ENCODE data around the gene PEX12.
"Not testable (repeated sequence)": the region's sequence is repeated elsewhere in the genome, so short reads cannot be mapped to it uniquely, and the experiment has no call there.

The PEX12 gene

GRCh38 chr17:35537601-35538141, 40.7 kb downstream of the PEX12 start, which contains the start of gene SLFN12L:
Gene SLFN12L (minus strand): TSS chr17:35537678. CDS start chr17:35522364, 15,314 bp downstream.
- DNase-seq (ENCODE audit: low read depth, low spot score), result no peak

DNA sequence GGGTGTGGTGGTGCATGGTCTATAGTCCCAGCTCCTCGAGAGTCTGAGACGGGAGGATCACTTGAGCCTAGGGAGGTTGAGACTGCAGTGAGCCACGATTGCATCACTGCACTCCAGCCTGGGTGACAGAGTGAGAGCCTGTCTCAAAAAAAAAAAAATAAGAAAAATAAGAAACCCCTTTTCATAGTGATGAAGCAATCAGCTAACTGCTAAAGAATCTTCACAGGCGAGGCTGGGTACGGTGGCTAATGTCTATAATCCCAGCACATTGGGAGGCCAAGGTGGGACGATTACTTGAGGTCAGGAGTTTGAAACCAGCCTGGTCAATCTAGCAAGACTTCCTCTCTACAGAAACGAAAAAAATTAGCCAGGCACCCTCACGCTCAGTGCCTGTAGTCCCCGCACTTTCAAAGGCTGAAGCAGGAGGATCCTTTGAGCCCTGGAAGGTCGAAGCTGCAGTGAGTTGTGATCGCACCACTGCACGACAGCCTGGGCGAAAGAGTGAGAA, 41.7 kb downstream of the PEX12 start:
- no peak for DNase-seq (ENCODE audit: low read depth, low spot score)

DNA sequence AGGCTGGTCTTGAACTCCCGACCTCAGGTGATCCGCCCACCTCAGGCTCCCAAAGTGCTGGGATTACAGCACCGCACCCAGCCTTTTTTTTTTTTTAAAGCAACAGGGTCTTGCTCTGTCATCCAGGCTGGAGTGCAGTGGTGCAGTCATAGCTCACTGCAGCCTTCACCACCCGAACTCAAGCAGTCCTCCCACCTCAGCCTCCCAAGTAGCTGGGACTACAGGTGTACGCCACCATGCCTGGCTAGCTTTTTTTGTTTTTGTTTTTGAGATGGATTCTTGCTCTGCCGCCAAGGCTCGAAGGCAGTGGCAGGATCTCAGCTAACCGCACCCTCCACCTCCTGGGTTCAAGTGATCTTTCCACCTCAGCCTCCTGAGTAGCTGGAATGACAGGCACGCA, 43.0 kb downstream of the PEX12 start:
- not testable (repeated sequence) for DNase-seq (ENCODE audit: low read depth, low spot score)

DNA sequence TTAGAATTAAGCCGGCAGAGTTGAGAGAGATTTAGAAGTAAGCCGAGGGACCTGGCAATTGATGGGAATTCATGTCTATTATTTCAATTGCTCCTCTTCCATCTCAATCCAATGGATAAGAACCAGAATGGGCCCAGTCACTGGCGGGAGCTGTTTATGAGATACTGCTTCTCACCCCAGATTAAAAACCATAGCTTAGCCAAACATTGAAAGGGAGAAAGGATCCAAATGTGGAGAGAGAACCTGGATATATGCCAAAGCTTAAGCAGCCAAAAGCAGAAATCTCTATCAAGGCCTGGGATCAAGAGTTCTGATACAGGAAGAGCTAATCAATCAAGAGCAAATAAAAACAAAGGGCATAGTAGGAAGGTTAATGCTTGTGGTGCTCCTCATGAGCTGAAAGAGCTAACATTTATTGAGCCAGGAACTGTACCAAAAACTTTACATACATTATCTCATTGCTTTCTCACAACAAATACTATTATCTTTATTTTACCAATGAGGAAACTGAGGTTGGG, 43.7 kb downstream of the PEX12 start:
- no peak for DNase-seq (ENCODE audit: low read depth, low spot score)

GRCh38 chr17:35531160-35531559, 47.2 kb downstream of the PEX12 start:
- DNase-seq (ENCODE audit: low read depth, low spot score), result no peak

DNA sequence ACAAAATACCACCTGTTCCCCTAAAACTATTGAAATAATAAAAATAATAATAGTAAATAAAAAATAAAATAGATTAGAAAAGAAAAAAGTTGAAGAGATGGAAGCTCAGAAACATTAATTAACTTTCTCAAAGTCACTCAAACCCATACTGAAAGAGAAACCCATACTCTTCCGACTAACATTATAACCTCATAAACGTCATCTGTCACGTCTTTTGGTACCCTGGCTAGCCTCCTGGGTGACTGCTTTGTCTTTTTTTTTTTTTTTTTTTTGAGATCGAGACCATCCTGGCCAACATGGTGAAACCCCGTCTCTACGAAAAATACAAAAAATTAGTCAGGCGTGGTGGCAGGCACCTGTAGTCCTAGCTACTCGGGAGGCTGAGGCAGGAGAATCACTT, 48.5 kb downstream of the PEX12 start:
- no peak for DNase-seq (ENCODE audit: low read depth, low spot score)

- DNase-seq (ENCODE audit: low read depth, low spot score), result not testable (repeated sequence)
These were observed 49.0 kb downstream of the PEX12 start for GRCh38 chr17:35529326-35529725.

Data from smooth muscle cell of the brain vasculature (primary cell).